GM10248 (cell line): ENCODE results near the gene BMPR1A.

Experiments
- CTCF ChIA-PET: fragments of 300-600 bp; sonication (Branson Sonifier 250); formaldehyde crosslinking; extraction: SDS; loops from one replicate; lab custom pipeline; 2021; ENCODE audit warnings: antibody characterized with exemption; lab: Yijun Ruan, JAX
- POLR2A ChIA-PET: fragments of 350-650 bp; sonication (Branson Sonifier 250); formaldehyde crosslinking; extraction: SDS; loops from one replicate; lab custom pipeline; 2020; ENCODE audit warnings: antibody characterized with exemption; lab: Yijun Ruan, JAX
- DNase-seq: peaks from one replicate; pipeline ENCODE4 v3.0.0; 2012; ENCODE audit errors: extremely low spot score
- TF ChIP-seq, protein P1 (sequence below): IDR thresholded peaks from 2 replicates; pipeline ENCODE4 v1.5.1; 2012; ENCODE audit warnings: mild to moderate bottlenecking, low read depth; ENCODE audit errors: extremely low read depth, missing control alignments, control extremely low read depth

Gene BMPR1A

DNA sequence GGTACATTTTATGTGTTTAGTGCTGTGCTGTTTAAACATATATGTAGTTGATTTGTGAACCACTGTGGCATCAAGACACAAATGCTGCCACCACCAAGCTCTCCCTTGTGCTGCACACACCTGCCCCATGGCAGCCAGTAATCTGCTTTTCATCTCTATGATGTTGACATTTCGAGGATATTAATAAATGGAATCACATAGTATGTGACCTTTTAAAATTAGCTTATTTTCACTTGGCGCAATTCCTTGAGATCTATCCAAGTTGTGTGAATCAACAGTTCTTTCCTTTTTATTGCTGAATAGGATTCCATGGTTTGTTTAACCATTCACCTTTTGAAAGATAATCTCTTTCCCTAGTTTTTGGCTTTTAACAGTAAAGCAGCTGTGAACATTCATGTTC, 73.1 kb downstream of the BMPR1A start:
- ChIA-PET POLR2A (no interaction called here), CTCF (interaction anchor here (1.5 kb wide), 1 partner anchor 8 kb away, joined by 5 read pairs; no protein-coding TSS in a partner anchor)
- TF ChIP-seq, protein P1, sequence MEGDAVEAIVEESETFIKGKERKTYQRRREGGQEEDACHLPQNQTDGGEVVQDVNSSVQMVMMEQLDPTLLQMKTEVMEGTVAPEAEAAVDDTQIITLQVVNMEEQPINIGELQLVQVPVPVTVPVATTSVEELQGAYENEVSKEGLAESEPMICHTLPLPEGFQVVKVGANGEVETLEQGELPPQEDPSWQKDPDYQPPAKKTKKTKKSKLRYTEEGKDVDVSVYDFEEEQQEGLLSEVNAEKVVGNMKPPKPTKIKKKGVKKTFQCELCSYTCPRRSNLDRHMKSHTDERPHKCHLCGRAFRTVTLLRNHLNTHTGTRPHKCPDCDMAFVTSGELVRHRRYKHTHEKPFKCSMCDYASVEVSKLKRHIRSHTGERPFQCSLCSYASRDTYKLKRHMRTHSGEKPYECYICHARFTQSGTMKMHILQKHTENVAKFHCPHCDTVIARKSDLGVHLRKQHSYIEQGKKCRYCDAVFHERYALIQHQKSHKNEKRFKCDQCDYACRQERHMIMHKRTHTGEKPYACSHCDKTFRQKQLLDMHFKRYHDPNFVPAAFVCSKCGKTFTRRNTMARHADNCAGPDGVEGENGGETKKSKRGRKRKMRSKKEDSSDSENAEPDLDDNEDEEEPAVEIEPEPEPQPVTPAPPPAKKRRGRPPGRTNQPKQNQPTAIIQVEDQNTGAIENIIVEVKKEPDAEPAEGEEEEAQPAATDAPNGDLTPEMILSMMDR = no peak
- DNase-seq = no peak

DNA sequence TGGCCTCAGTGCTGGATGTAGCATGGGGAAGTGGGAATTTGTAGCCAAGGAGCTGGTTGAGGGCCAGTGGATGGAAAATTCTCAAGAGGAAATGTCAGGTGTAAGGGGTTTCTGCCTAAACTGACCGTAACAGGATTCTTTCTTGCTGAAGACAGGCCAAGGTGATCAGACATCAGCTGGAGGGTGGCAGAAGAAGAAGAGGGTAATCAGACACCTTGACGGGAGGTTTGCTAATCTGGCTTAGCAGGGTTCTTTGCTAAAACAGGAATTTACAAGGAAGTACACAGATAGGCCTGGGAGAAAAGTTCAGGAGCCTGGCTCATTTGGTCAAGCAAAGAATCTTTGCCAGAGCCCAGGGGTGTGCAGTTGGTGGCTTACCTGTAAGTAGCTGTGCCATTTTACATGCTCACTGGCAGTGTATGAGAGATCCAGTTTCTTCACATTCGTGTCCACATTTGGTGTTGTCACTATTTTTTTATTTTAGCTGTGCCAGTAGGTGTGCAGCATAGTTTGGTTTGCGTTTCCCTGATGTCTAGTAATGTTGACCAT, 73.7 kb downstream of the BMPR1A start:
- ChIA-PET POLR2A (no interaction called here), CTCF (interaction anchor here (1.1 to 1.5 kb wide), 2 partner anchors 9 to 39 kb away, joined by 3 to 5 read pairs; no protein-coding TSS in a partner anchor)
- no peak for DNase-seq
- TF ChIP-seq, protein P1 = no peak

DNA sequence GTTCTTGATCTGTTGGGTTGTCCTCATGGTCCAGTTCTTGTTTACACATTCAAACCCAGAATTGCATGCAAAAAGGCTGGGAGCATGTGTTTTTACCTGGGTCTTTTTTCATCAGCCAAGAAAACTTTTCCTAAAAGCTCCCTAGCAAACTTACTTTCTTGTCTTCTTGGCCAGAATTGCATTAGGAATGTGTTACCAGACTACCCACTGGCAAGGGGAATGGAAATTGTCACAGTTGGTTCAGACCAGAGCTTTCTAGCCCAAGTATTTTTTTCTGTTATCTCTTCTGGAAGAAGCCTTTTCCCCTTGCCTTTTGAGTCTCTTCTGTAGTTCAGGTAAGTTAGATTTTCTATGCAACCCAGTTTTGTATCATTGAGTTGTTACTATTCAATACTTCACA, 77.5 kb downstream of the BMPR1A start:
- TF ChIP-seq, protein P1 = no peak
- POLR2A ChIA-PET = interaction anchor here (0.7 kb wide), 1 partner anchor 109 kb away, joined by 3 read pairs; no protein-coding TSS in a partner anchor
- DNase-seq = no peak
- CTCF ChIA-PET = interaction anchor here (0.6 to 1.5 kb wide), 3 partner anchors 12 to 65 kb away, joined by 3 read pairs; no protein-coding TSS in a partner anchor

DNA sequence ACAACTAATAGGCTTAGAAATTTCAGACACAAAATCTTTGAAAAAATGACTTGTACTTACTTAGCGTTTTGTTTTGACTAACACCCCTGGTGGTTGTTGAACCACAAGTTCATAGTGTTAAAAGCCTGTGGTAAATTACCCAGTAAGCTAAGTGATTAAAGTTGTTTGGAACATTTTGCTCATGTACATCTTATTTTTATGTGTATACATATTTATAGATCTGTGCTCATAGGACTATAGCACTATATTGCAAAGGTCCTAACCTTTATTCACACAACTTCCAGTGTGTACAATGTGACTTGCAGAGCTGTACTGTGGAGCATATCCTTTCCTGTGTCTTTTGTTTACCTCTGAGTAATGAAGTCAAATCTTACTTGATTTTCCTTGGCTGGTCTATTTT, 79.6 kb downstream of the BMPR1A start:
- TF ChIP-seq, protein P1 = no peak
- CTCF ChIA-PET = interaction anchor here (1.0 kb wide), 1 partner anchor 104 kb away, joined by 3 read pairs; no protein-coding TSS in a partner anchor
- no peak for DNase-seq
- POLR2A ChIA-PET = no interaction called here

DNA sequence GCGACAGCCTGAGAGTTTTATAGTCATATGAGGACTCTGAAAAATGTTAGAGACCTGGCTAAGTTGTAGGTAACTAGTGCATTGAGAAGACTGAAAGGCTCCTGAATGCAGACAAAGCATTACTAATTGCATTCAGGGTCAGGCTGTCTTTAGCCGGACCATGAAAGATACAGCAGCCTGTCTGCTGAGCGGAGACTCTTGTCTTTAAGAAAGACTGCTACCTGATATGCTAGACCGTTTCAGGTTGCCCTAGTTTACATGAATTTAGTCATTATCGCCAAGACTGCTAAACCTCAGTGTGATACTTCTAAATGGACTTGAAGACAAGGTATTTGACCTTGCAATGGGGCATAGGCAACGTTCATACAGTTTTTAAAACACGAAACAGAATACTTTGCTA, 81.2 kb downstream of the BMPR1A start:
- ChIA-PET CTCF (no interaction called here), POLR2A (no interaction called here)
- DNase-seq = no peak
- TF ChIP-seq, protein P1 = no peak

DNA sequence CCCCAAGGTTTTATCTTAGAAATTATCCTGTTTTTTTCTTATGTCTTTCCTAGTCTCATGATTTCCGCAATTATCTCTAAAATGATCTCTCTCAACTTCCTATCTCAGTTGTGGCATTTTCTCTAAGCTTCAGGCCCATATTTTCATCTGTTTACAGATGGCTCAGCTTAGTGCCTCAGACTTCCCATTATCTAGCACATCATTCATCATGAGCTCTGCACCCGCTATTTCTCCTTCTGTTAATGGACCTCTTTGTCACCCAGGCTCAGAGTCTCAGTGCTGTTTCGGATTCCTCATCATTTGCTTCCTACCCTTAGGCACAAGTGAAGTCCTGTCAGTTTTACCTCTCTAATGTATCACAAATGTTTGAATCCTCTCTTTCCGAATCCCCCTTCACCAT, 84.1 kb downstream of the BMPR1A start:
- TF ChIP-seq, protein P1 = no peak
- CTCF ChIA-PET = interaction anchor here (1.2 to 2.7 kb wide), 2 partner anchors 11 to 26 kb away, joined by 3 to 9 read pairs; no protein-coding TSS in a partner anchor
- POLR2A ChIA-PET = no interaction called here
- DNase-seq = no peak
